ENCODE data around the gene FKBP3.
"Not testable (repeated sequence)": the region's sequence is repeated elsewhere in the genome, so short reads cannot be mapped to it uniquely, and the experiment has no call there.

FKBP3 gene

DNA sequence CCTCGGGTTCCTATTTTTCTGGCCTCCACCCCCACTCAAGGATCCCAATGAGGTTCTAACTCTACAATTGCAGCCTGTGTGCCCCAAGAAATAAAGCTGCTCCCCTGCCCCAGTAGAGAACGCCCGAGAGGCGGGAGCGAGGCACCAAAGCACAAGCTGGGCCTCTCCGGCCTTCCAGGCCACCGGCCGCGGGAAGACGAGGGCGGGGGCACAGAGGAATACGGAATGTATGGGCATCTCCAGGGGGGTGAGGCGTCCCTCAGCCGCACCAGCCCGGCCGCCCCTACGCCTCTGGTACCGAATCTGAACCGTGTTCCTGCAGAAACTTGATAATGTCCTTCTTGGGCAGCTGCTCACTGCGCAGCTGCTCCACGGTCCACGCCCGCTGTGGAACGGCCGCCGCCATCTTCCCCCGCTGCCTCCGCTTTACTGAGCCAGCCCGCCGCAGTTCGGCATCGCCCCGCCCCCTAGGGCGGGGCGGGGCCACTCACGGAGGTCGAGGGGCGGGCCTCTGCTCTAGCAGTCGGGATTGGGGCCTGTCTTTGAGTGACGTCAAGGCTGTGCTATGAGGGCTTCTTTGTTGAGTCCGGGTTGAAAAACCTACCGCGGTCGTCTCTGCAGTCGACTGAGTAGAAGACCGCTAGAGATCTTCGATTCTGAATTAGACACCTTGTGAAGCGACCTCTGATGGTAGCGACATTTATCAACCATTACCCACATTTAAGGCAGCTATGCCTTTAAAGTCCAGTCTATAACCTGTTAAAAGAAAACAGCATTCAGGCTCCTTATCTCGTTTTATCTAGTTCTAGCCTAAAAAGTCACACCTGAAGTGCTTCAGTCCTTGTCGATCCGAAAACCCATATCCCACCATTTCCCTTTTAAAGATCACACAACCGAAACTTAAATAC, at the start of gene FKBP3:
FKBP3 (minus strand) TSS at position 431 of the 908 bp plus-strand sequence; CDS start at position 406, 25 bp downstream.
- peak; percentile 100 for DNase-seq

DNA sequence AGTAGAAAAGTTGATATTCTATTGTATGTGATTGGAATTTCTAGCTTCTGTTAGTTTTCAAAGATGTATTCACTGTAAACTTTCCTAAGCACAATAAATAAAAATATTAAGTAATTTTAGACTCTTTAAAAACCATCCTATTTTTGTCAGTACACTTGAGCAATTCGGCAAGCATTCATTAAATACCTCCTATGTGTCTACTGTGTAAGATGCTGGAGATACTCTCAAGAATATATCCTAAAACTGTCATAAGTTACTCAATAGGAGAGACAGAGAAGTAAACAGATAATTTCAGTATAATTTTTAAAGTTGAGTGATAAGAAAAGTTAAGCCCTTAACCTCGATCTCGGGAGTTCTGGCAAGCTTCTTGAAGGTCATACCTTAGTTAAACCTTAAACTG, 47.5 kb upstream of the FKBP3 start:
- DNase-seq, result no peak

DNA sequence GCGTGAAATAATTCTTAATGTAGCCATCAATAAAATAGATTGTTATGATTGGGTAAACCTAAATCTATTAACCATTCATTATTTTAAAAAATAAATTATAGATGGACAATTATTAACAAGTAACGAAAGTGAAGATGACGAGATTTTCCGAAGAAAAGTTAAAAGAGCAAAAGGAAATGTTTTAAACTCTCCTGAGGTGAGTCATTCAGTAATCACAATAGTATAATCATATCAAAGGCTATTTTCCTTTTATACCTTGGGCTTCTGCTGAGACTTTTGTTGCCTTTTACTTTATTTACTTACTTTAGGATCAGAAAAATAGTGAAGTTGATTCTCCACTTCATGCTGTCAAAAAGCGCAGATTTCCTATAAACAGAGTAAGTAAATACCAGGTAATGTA, 47.0 kb upstream of the FKBP3 start:
- no peak for DNase-seq

DNA sequence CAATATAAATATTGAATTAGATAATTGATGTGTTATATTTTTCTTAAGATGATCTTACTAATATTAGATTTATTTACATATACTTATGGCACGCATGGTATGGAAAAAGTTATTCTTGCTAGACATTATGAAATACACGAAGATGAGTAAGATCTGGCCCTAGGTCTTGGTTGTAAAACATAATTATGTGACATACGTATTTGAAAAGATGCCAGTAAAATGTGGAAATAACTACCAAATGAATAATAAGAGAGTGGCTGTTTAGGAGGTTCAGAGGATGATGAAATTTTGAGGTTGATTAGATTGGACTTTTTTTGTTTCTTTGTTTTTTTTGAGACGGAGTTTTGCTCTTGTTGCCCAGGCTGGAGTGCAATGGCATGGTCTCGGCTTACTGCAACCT, 42.8 kb upstream of the FKBP3 start:
- DNase-seq, result no peak

DNA sequence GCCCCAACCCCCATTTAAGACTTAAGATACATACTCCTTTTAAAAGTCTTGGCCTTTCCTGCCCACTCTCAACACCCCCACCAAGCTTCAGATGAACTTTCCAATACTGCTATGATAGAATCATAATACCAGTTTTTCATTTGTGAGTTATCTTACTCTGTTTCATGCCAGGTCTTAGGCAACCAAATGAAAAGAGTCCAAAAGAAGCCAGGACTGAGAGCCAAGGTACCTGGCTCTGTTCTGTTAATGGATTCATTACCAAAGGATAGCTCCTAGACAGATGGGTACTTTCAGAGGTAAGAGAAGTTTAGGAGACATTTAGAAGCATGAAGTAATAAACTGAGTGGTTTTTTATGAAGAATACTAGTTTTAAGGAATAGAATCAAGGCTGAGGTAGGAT, 35.6 kb upstream of the FKBP3 start:
- no peak for DNase-seq

DNA sequence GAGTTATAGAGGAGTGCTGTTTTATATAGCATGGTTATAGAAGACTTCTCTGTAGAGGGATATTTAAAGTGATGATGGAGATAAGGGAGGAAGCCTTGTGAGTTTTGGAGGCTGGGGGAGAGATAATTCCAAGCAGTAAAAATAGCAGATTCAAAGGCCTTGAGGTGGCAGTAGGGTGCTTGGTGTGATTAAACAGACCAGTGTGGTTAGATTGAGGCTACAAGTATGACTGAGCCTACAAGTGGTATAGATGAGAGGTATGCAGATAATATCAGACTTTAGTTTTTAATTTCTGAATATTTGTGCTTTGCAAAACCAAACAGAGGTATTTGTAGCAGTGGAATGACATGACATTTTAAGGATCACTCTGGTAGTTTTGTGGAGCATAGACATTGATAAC, 21.8 kb upstream of the FKBP3 start:
- no peak for DNase-seq

DNA sequence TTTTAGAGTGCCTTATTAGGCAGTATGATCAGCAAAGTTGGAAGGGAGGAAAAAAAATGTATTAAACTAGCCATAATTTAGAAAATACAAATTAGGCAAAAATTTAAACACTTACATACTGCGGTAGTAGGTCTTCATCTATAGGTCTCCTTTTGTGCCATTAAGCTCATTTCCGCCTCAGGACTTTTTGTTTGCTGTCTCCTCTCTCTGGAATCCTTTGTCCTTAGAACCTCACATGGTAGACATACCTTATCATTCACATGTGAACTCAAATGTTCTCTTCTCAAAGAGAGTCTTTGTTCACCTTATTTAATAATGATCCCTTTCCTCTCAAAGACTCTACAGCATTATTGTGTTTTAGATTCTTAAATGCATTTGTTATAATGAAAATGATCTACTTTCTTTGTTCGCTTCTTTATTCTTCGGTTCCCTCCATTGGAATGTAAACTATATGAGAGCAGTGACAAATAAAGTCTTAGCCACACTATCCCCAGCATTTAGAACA, 16.2 kb upstream of the FKBP3 start:
- no peak for DNase-seq

DNA sequence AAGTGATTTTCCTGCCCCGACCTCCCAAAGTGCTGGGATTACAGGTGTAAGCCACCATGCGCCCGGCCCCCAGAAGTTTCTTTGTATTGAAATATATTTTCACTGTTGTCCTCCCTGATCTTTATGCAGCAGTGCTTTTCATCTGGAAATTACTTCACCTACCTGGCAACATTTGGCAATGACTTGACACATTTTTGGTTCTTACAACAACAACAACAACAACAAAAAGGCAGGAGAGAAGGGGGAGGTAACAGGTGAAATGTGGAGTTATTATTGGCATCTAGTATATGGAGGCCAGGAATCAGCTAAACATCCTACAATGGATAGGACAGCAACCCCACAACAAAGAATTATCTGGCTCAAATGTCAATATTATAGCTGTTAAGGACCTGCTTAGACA, 15.3 kb upstream of the FKBP3 start:
- no peak for DNase-seq

DNA sequence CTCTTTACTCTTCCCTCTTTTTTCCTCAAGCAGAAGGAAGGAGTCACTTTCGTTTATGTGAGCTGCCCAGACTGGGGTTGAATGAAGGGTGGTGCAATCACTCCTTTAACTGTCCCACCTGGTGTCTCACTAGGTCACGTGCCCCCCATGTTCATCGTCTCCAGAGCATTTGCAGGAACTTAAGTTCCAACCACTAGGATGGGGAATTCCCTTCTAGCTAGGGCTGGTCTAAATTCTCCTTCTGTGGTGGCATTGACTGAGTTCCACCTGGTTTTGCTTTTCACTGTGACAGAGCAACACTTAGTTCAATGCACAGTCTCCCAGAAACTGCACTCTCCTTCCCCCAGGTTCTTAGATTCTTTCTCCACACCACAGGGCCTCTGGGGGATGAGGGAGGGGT, 10.9 kb upstream of the FKBP3 start:
- DNase-seq, result no peak

DNA sequence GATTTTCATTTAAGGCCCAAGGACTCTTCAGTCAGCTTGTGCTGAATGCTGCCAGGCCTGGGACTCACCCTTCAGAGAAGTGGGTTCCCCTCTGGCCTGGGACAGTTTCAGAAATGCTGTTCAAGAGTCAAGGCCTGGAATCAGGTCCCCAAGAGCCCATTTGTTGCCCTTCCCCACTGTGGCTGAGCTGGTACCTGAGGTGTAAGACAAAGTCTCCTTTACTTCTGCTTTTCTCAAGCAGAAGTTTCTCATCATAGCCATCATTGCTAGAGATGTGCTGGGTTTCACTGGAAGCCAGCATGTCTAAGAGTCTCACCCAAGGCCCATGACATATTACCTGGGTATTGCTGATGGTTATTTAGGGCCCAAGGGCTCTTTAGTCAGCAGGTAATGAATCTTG, 10.4 kb upstream of the FKBP3 start:
- DNase-seq, result no peak

DNA sequence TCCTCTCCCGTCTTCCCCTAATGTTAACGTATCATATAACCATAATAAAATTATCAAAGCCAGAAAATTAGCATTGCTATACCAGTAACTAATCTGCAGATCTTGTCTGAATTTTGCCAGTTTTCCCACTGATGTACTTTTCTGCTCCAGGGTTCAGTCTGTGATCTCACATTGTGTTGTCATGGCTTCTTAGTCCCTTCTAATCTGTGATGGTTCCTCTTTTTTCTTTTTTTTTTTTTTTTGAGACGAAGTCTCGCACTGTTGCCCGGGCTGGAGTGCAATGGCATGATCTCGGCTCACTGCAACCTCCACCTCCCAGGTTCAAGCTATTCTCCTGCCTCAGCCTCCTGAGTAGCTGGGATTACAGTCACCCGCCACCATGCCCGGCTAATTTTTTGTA, 7.8 kb upstream of the FKBP3 start:
- DNase-seq, result not testable (repeated sequence)

DNA sequence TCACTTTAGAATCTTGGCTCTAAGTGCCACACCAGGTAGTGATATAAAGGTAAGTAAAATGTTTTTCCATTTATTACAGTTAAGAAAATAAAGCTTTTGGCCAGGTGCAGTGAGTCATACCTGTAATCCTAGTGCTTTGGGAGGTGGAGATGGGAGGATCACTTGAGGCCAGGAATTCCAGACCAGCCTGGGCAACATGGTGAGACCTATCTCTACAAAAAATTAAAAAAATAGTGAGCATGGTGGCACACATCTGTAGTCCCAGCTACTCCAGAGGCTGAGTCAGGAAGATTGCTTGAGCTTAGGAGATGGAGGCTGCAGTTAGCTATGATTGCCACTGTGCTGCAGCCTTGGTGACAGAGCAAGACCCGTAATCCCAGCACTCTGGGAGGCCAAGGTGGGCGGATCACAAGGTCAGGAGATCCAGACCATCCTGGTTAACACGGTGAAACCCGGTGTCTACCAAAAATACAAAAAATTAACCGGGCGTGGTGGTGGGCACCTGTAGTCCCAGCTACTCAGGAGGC, 6.4 kb upstream of the FKBP3 start:
- DNase-seq, result no peak

DNA sequence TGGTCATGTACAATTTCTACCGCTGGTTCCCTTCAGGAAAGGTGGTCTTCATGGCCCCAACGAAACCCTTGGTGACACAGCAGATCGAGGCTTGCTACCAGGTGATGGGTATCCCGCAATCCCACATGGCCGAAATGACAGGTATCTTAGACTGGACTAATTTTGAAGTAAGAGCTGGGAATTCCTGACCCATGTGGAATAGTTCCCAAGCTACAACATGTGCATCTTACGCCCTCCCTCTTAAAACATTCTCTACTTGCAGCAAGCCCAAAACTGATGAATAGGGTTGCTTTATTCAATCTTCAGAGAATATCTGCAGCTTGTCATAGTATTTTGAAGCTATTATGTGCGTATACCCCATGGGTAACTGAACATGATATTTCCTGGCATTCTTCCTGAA, 2.1 kb upstream of the FKBP3 start:
- DNase-seq, result no peak

DNA sequence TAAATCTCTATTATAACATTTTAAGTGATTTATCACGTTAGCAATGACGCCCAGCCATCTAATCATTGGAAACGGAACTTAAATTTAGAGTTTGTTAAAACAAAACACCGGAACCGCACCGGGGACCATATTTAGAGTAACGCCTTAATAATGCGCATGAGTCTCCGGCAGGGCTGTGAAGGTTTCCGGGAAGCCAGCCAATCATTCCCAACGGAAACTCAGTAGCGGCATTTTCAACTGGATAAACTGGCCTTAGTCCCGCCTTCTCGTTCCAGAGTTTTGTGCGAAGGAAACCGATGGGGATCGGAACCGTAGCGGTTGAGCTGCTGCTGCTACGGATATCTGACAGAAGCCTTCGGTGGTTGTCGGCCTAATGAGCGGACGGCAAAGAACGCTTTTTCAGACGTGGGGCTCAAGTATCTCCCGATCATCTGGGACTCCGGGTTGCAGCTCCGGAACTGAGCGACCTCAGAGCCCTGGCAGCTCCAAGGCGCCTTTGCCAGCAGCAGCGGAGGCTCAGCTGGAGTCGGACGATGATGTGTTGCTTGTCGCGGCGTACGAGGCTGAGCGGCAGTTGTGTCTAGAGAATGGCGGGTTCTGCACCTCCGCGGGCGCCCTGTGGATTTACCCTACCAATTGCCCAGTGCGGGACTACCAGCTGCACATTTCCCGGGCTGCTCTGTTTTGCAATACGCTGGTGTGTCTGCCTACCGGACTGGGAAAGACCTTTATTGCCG, 1.5 kb upstream of the FKBP3 start, which contains the start of gene FANCM:
FANCM (plus strand) TSS at position 272 of the 737 bp plus-strand sequence; CDS start at position 374, 102 bp downstream.
- peak; percentile 94 for DNase-seq

DNA sequence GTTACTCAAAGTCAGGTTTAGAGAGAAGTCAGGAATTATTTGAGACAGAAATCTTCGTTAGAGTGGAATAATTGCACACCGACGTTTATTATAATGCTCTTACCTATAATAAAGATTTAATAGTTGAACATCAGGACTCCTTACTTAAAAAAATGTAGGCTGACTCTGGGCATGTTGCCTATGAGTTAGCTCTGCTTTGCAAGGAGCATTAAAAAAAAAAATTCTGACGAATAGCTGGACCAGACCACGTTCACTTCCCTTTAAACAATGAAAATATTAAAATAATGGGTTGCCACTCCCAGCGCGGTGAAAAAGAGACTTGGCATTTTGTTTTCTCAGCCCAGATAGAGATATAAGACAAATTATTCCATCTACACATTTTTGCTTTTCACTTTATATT, 875 bp upstream of the FKBP3 start:
- DNase-seq, result no peak

DNA sequence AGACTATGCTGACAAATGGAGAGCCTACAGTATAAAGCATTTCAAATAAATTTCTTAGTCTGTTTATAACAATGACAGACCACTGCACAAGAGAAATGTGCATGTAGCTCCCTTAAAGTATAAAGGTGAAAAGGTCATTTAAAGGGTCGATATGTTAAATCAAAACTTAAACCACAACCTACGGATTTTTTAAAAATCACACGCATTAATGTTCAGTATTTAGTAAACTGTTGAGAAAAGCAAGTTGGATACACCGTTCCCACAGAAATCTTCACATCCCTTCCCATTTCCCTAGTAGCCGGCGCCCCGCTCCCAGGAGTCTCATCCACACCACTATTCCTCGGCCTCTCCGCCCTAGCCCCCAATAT, 614 bp downstream of the FKBP3 start:
- no peak for DNase-seq

DNA sequence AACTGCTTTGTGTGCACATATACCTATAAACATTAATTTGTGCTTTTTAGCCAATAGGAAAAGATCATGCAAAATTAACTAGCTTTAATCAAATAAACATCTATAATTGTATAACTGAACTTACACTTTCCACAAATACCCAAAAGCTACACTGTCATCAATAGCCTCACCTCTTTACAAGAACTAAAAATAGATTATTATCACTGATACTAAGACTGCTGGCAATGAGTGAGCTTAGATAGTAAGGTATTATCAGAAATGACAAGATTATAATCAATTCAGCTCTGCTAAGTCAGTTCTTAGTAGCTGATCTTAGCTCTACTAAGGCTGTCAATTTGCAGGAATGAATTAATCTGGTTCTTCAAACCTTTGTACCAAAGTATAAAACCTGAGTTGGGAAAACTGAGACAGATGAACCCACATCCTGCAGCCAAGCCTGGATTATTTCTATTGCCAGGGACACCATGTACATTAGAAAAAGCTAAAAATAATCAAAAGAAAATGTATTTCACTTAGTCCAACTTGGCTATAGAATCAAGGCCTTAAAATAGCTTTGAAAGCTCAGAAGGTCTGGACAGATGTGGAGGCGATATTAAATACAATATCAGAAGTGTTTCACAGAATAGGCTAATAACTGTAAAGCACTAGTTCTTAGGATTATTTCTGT, 5.2 kb downstream of the FKBP3 start:
- DNase-seq, result no peak

DNA sequence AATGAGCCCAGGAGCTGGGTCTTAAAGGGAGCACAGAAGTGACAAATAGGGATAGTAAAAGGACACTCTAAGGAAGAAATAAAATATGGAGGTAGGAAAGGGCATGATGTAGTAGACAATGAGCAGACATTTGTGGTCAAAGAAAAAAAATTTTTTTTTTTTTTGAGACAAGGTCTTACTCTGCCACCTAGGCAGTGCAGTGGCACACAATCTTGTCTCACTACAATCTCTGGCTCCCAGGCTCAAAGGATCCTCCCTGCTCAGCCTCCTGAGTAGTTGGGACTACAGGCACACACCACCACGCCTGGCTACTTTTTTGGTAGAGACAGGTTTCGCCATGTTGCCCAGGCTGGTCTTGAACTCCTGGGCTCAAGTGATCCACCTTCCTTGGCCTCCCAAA, 8.5 kb downstream of the FKBP3 start:
- DNase-seq, result no peak

DNA sequence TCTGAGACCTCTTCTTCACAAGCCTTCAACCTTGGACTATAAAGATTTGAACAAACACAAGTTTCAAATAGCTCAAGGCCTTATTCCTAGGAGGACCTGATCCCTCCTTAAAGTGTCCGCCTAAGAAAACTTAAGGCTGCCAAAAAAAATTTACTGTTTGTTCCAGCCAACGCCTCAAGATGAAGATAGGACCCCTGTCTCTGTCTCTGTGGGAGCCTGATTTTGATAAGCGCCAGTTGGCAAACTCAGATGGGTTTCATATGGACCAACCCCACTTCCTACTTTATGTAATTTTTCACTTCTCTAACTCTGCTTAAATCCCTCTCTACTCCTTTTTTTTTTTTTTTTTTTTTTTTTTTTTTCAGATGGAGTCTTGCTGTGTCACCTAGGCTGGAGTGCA, 11.0 kb downstream of the FKBP3 start:
- no peak for DNase-seq

DNA sequence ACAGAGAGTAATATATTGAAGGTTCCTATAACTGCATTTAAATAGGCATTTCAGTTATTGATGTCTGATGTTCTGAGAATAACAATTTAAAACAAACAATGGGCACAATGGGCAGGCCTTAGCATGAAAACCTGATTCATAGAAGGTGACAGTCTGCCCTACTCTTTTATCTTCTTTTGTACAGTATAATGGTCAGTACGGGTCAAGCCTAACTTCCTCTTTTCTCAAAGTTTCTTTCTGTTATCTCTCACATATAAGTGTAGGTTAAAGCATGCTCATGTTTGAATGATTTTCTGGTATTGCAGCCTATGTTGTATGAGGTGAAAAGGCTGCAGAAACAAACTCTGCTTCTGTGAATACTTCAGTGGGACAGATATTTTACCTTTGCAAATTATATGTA, 14.2 kb downstream of the FKBP3 start:
- no peak for DNase-seq

DNA sequence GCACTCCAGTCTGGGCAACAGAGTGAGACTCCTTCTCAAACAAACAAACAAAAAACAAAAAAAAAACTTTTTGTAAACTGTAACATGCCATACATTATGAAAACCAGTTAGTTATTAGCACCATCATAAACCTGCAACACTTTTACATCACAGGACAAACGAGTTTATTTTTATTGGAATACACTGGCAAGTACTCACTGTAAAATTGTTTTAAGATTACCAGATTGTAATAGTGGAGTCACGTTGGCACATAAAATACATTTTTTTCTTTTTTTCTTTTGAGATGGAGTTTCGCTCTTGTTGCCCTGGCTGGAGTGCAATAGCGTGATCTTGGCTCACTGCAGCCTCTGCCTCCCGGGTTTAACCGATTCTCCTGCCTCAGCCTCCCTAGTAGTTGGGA, 15.7 kb downstream of the FKBP3 start:
- DNase-seq, result no peak

DNA sequence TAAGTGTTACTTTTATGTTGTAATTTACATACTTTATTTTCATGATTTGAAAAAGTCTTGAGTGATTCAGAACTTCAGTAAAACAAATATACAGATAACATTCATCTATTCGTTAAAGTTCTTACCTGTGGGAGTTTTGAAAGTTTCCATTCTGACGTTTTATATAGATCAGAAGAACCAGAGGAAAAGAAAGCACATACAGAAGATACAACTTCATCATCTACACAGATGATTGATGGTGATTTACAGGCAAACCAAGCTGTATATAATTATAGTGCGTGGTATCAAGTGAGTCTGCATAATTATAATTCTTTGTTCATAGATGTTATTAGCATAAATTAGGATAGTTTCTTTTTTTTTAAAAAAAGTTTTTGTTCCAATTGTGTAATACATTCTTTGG, 20.0 kb downstream of the FKBP3 start:
- no peak for DNase-seq

All from retina (tissue), 1 donor.